Measurements from ENCODE around the gene PIK3R2. TPM values are rescaled to one million over a fixed set of nuclear protein-coding genes. Genes with fewer than 3 reads are reported as not detected.
A peak's percentile ranks its signal among the peaks of the same experiment; 100 is the strongest.
"Not testable (repeated sequence)": the region's sequence is repeated elsewhere in the genome, so short reads cannot be mapped to it uniquely, and the experiment has no call there.

Gene PIK3R2
- total RNA-seq, 1 donor from 2014 or later, result 61.2 TPM

- no peak for TF ChIP-seq CTCF (IDR thresholded peaks at IDR 0.05; ENCODE audit: unreplicated experiment)
- peaks cover 3% of the 10 kb centered on the region for H3K4me1 Mint-ChIP-seq (ENCODE audit: low read depth)
- no peaks in the 10 kb centered on the region for H3K9me3 Mint-ChIP-seq (ENCODE audit: low read depth)
- no peak overlapping the region for H3K27ac Mint-ChIP-seq
- H3K4me3 Mint-ChIP-seq (ENCODE audit: low read depth), result no peak overlapping the region
- no peak for DNase-seq (ENCODE audit: low spot score, unreplicated experiment)
- H3K27me3 Mint-ChIP-seq, result peaks cover 14% of the 10 kb centered on the region
- no peaks in the 10 kb centered on the region for H3K36me3 Mint-ChIP-seq (ENCODE audit: insufficient read depth)
Measured at GRCh38 chr19:18206018-18206417, 53.1 kb downstream of the PIK3R2 start.

DNA sequence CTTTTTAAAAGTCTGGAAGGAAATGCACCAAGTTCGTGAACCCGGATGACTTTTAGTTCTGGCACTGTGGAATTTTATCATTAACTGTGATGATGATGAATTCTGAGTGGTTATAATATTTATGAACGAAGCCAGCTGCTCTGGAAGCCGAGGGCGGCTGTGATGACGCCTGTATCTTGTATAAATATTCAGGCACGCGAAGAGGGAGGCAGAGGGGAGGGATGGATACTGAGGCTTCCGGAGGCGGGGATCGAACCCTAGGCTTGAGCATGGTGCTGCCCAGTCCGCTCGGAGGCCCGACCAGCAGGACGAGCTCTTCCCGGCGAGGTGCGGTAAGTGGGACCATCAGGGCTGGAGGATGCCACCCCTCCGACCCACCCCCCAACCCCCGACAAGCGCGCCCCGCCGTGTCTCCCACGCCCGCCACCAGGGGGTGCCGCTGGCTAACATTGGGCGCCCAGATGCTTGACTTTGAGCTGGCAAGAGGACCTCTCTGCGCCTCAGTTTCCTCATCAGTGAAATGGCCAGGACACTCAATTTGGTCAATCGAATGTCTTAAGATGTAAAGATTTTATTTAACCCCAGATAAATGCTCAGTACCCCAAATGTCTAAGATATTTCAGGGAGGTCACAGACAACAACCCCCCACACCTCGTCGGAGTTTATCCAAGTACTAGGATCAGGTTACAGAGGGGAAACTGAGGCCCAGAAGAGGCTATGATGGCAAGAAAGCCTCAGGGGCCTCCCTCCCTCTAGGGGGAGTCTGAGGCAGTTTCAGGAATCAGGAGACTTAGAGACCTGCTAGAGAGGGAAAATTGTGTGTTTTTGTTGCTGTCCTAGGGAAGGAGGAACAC, 55.4 kb downstream of the PIK3R2 start:
- Mint-ChIP-seq H3K9me3 (ENCODE audit: low read depth) (no peaks in the 10 kb centered on the region), H3K27ac (no peak overlapping the region), H3K4me1 (ENCODE audit: low read depth) (no peaks in the 10 kb centered on the region), H3K36me3 (ENCODE audit: insufficient read depth) (no peaks in the 10 kb centered on the region), H3K4me3 (ENCODE audit: low read depth) (no peak overlapping the region), H3K27me3 (peaks cover 20% of the 10 kb centered on the region)
- peak; percentile 53 for TF ChIP-seq CTCF (IDR thresholded peaks at IDR 0.05; ENCODE audit: unreplicated experiment)
- no peak for DNase-seq (ENCODE audit: low spot score, unreplicated experiment)

- not testable (repeated sequence) for H3K36me3 Mint-ChIP-seq (ENCODE audit: insufficient read depth); H3K9me3 Mint-ChIP-seq (ENCODE audit: low read depth); H3K4me1 Mint-ChIP-seq (ENCODE audit: low read depth); H3K4me3 Mint-ChIP-seq (ENCODE audit: low read depth); H3K27ac Mint-ChIP-seq; DNase-seq (ENCODE audit: low spot score, unreplicated experiment)
- H3K27me3 Mint-ChIP-seq, result peaks cover 23% of the 10 kb centered on the region
Measured at GRCh38 chr19:18209912-18210311, 56.9 kb downstream of the PIK3R2 start.

- Mint-ChIP-seq H3K36me3 (ENCODE audit: insufficient read depth) (no peaks in the 10 kb centered on the region), H3K9me3 (ENCODE audit: low read depth) (no peaks in the 10 kb centered on the region)
Measured at GRCh38 chr19:18211683-18212082, 58.7 kb downstream of the PIK3R2 start.

DNA sequence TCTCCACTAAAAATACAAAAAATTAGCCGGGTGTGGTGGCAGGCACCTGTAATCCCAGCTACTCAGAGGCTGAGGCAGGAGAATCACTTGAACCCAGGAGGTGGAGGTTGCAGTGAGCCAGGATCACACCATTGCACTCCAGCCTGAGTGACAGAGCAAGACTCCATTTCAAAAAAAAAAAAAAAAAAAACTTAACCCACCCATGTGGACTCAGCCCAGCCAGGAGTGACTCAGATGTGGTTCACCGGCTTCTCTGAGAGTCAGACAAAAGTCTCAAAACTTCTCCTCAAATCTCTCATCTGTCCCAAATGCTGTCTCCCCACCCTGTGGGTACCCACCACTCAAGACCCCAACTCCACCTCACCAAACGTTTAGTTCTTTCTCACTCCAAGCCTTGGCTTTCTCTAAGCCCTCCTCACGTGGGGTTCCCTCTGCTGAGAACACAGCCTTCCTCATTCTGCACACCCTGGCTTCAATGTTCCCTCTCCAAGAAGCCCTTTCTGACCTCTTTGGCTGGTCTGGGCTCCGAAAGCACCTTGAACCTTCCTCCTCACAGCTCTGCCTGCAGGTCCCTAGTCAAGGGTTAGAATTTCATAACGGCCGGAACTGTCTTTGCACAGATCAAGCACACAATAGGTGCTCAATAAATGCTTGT, 61.9 kb downstream of the PIK3R2 start:
- no peak for DNase-seq (ENCODE audit: low spot score, unreplicated experiment)
- no peak for TF ChIP-seq CTCF (IDR thresholded peaks at IDR 0.05; ENCODE audit: unreplicated experiment)
- Mint-ChIP-seq H3K9me3 (ENCODE audit: low read depth) (no peaks in the 10 kb centered on the region), H3K4me3 (ENCODE audit: low read depth) (no peak overlapping the region), H3K27ac (peak overlapping the region; percentile 21), H3K27me3 (peaks cover 30% of the 10 kb centered on the region), H3K4me1 (ENCODE audit: low read depth) (no peaks in the 10 kb centered on the region), H3K36me3 (ENCODE audit: insufficient read depth) (no peaks in the 10 kb centered on the region)

More at GRCh38 chr19:18211683-18212082, 58.7 kb downstream of the PIK3R2 start:
- no peak for TF ChIP-seq CTCF (IDR thresholded peaks at IDR 0.05; ENCODE audit: unreplicated experiment)
- H3K27ac Mint-ChIP-seq, result no peak overlapping the region
- no peaks in the 10 kb centered on the region for H3K4me1 Mint-ChIP-seq (ENCODE audit: low read depth)
- peaks cover 27% of the 10 kb centered on the region for H3K27me3 Mint-ChIP-seq
- DNase-seq (ENCODE audit: low spot score, unreplicated experiment), result no peak
- no peak overlapping the region for H3K4me3 Mint-ChIP-seq (ENCODE audit: low read depth)
